Prostate gland (tissue), 2 donors: ENCODE measurements around the gene DNAJC30. TPM values are rescaled to one million over a fixed set of nuclear protein-coding genes. Genes with fewer than 3 reads are reported as not detected.
A peak's percentile ranks its signal among the peaks of the same experiment; 100 is the strongest.

Experiments
- DNase-seq: peaks from one replicate; pipeline ENCODE4 v3.0.0-alpha.2; 2019; ENCODE audit warnings: low spot score
- H3K27ac ChIP-seq, 2 donors: fragments of 200-600 bp; sonication (generic); 2 replicates each; pipeline ENCODE4 v1.5.1; 2017 to 2019
- H3K27me3 ChIP-seq: fragments of 200-600 bp; sonication (generic); replicated peaks from 2 replicates; pipeline ENCODE4 v1.5.1; 2019; ENCODE audit not compliant: insufficient read depth
- H3K36me3 ChIP-seq, 2 donors: fragments of 200-600 bp; sonication (generic); 1 replicate in 1 of 2; 2 replicates in 1 of 2; pipeline versions ENCODE4 v1.5.1 to v1.8.1; 2017 to 2019
- H3K4me1 ChIP-seq: fragments of 200-600 bp; sonication (generic); replicated peaks from 2 replicates; pipeline ENCODE4 v1.5.1; 2019
- H3K4me3 ChIP-seq, 2 donors: fragments of 200-600 bp; sonication (generic); 2 replicates each; pipeline ENCODE4 v1.5.1; 2017 to 2019
- H3K9me3 ChIP-seq: fragments of 200-600 bp; sonication (generic); 2 replicates; pipeline ENCODE4 v1.5.1; 2017
- CTCF ChIP-seq, 4 experiments: fragments of 200-600 bp in 2 of 4; fragments of 450-650 bp in 2 of 4; sonication (generic) in 2 of 4; IDR thresholded peaks; 1 replicate in 3 of 4; 2 replicates in 1 of 4; pipeline ENCODE4 v1.5.1; 2016 to 2019; ENCODE audit warnings: antibody characterized with exemption in 4 of 4, mild to moderate bottlenecking in 2 of 4, moderate library complexity in 2 of 4
- POLR2A ChIP-seq: fragments of 450-650 bp; IDR thresholded peaks from one replicate; pipeline ENCODE4 v1.6.1; 2016; ENCODE audit warnings: antibody characterized with exemption, mild to moderate bottlenecking
- POLR2AphosphoS5 ChIP-seq: sonication (generic); formaldehyde crosslinking; IDR thresholded peaks from one replicate; pipeline ENCODE4 v1.6.1; 2017; ENCODE audit warnings: antibody characterized with exemption
- WGBS: methylation state at CpG from one replicate; pipeline ENCODE4 v1.1.5; 2018; 5-methylcytosine and 5-hydroxymethylcytosine counted together
- intact Hi-C: fragments of 100-400 bp; cut with DNase I; formaldehyde crosslinking; loops from one replicate; pipeline ENCODE4 v1.14.2; 2022
- total RNA-seq, 2 donors: library from RNA; depleted of rRNA; stranded (reverse); fragments of >200 nt; gene quantifications; one replicate each; pipeline ENCODE4 v1.1.0, GENCODE V29; 2016

DNAJC30 gene
- total RNA-seq, 2 donors from 2014 or later, result 16.3 to 16.8 TPM

GRCh38 chr7:73704640-73705550 lies 21.6 kb upstream of the DNAJC30 start:
- peaks cover 6% of the 10 kb centered on the region for H3K4me1 ChIP-seq
- intact Hi-C loops, result no loop called here

DNA sequence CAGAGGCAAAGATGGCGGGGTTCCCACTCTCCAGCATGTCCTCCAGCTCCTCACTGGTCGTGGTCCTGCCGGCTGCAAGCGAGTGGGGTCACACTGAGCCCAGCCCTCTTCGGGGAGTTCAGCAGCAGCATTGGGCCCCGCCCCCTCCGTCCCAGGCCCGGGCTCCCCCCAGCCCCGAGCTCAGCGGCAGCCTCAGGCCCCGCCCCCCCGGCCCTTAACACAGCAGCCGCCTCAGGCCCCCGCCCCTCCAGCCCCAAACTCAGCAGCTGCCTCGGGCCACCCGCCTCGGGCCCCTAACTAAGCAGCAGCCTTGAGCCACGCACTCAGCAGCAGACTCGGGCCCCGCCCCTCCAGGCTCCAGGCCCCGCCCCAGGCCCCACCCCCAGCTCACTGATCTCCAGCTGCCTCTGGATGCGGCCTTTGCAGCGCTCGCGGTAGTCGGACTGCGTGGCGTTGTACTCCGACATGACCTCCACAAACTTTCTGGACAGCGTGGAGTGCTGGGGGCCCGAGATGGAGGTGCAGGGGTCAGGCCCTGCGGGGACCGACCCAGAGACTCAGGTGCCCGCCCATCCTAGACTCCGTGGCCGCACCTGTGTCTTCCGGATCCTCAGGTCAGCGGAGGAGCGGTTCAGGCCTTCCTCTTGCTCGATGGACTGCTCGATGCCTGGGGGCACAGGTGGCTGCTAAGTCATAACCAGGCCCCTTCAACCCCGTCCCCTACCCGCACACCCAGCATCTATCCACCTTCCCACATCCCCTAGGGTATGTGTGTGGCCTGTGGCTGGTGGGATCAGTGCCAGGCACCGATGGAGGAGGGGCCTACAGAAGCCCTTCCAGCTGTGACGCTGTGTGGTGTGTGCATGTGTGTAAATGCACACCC lies 20.7 kb upstream of the DNAJC30 start:
- no peaks in the 10 kb centered on the region for H3K9me3 ChIP-seq
- TF ChIP-seq CTCF (IDR thresholded peaks at IDR 0.05) (no peak), POLR2AphosphoS5 (no peak), POLR2A (no peak)
- 32% methylated on average over 29 of the region's 45 CpGs for WGBS
- peak overlapping the region in 1 of 2 donors; percentile 58 for H3K27ac ChIP-seq
- H3K36me3 ChIP-seq, result no peaks in the 10 kb centered on the region
- H3K4me1 ChIP-seq, result peaks cover 6% of the 10 kb centered on the region
- no peak for DNase-seq
- H3K27me3 ChIP-seq, result no peaks in the 10 kb centered on the region
- intact Hi-C loops, result no loop called here
- peak overlapping the region in 1 of 2 donors; percentile 2 for H3K4me3 ChIP-seq

More at GRCh38 chr7:73704640-73705550, 21.6 kb upstream of the DNAJC30 start:
- H3K27me3 ChIP-seq, result no peaks in the 10 kb centered on the region
- WGBS, result 35% methylated on average over 22 of the region's 23 CpGs
- TF ChIP-seq POLR2AphosphoS5 (peak; percentile 55), POLR2A (no peak)
- DNase-seq, result peak; percentile 69
- H3K27ac ChIP-seq, result peak overlapping the region; percentile 13 to 58
- no peaks in the 10 kb centered on the region for H3K9me3 ChIP-seq
- no peak overlapping the region for H3K4me3 ChIP-seq
- H3K36me3 ChIP-seq, result no peaks in the 10 kb centered on the region

DNA sequence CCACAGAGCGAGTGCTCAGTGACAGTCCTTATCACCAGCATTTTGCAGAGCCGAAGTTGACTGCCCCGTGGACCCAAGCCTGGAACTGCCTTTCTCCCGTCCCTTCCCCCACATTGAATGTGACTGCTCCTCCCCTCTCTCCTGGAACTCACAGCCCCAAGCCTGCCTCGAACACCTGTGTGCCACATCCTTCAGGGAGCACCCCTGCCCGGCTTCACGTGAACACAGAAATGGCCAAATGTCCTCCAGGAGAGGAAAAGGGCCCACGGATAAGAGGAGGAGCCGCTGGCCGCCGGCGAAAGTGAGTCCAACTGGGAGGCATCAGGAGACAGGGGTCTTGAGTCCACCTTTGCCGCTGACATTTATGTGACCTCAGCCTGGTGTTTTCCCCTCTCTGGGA lies 20.0 kb upstream of the DNAJC30 start:
- intact Hi-C loops, result no loop called here
- WGBS, result 70% methylated on average over 13 of the region's 13 CpGs
- Histone ChIP-seq H3K4me1 (peaks cover 6% of the 10 kb centered on the region), H3K9me3 (no peaks in the 10 kb centered on the region), H3K27me3 (no peaks in the 10 kb centered on the region), H3K4me3 (no peak overlapping the region), H3K36me3 (no peaks in the 10 kb centered on the region), H3K27ac (no peak overlapping the region)
- DNase-seq, result no peak
- TF ChIP-seq POLR2AphosphoS5, result no peak
- no peak for TF ChIP-seq POLR2A
- no peak for TF ChIP-seq CTCF (IDR thresholded peaks at IDR 0.05)

GRCh38 chr7:73702665-73703064 lies 19.4 kb upstream of the DNAJC30 start:
- intact Hi-C loops, result no loop called here
- no peaks in the 10 kb centered on the region for H3K27me3 ChIP-seq
- H3K9me3 ChIP-seq, result no peaks in the 10 kb centered on the region
- no peak overlapping the region for H3K4me3 ChIP-seq
- WGBS, result 89% methylated on average over 18 of the region's 18 CpGs
- H3K4me1 ChIP-seq, result peaks cover 6% of the 10 kb centered on the region
- TF ChIP-seq POLR2A (no peak), CTCF (IDR thresholded peaks at IDR 0.05) (no peak), POLR2AphosphoS5 (no peak)
- no peak overlapping the region for H3K27ac ChIP-seq
- DNase-seq, result no peak
- no peaks in the 10 kb centered on the region for H3K36me3 ChIP-seq

DNA sequence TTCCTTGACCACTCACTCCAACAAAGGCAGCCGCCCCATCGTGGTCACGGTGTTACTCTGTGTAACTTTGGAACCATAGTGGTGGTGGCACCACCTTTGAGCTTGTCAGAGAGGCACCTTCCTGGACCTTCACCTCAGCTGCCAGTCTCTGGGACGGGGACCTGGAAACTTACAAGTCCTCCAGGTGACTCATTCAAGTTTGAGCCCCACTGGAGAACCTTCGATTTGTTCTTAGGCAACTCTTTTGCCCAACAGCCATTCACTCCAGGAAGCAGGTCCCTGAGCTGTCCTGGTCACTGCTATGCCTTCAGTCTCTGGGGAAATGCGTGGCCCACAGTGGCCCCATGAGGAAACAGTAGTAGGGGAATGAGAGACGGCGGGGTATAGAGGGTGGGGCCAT lies 19.0 kb upstream of the DNAJC30 start:
- Histone ChIP-seq H3K27ac (no peak overlapping the region), H3K36me3 (no peaks in the 10 kb centered on the region), H3K4me3 (no peak overlapping the region), H3K4me1 (peaks cover 6% of the 10 kb centered on the region), H3K9me3 (no peaks in the 10 kb centered on the region), H3K27me3 (no peaks in the 10 kb centered on the region)
- TF ChIP-seq POLR2AphosphoS5, result no peak
- TF ChIP-seq CTCF (IDR thresholded peaks at IDR 0.05), result no peak
- TF ChIP-seq POLR2A, result no peak
- 88% methylated on average over 8 of the region's 8 CpGs for WGBS
- intact Hi-C loops, result no loop called here
- no peak for DNase-seq
